ENCODE results near the gene ATP5MG. TPM values are rescaled to one million over a fixed set of nuclear protein-coding genes. Genes with fewer than 3 reads are reported as not detected.
A peak's percentile ranks its signal among the peaks of the same experiment; 100 is the strongest.

ATP5MG gene
- total and polyA plus RNA-seq, 10 of the 15 experiments (the other 5 are each of a cell fraction or from before 2014, with no cell fraction given), result 211 to 2,276 (median 633) TPM

- TF ChIP-seq SKIL (IDR thresholded peaks at IDR 0.05; ENCODE audit: low read depth, poor library complexity, severe bottlenecking) (peak; percentile 99), IRF5 (IDR thresholded peaks at IDR 0.05; ENCODE audit: borderline replicate concordance) (no peak), ZNF622 (IDR thresholded peaks at IDR 0.05) (no peak), CREM (IDR thresholded peaks at IDR 0.05; ENCODE audit: low read depth) (peak; percentile 58; the same call in 1 of the 2 replicates), ZSCAN29 (IDR thresholded peaks at IDR 0.05) (peak; percentile 75), ZNF687 (IDR thresholded peaks at IDR 0.05) (peak; percentile 44; the same call in 1 of the 2 replicates), WRNIP1 (IDR thresholded peaks at IDR 0.05; ENCODE audit: borderline replicate concordance, low read depth, low read length) (no peak), NRF1 (conservative IDR thresholded peaks at IDR 0.05; ENCODE audit: low read depth, low read length) (no peak), NR2F1 (conservative IDR thresholded peaks at IDR 0.05) (peak; percentile 75; the same call in 1 of the 2 replicates), SUPT20H (IDR thresholded peaks at IDR 0.05; ENCODE audit: borderline replicate concordance, control insufficient read depth, low read depth, low read length) (peak; percentile 100), HCFC1 (IDR thresholded peaks at IDR 0.05; ENCODE audit: low read length) (peak; percentile 87), PAX5 (IDR thresholded peaks at IDR 0.05; ENCODE audit: borderline replicate concordance, low read depth, low read length) (no peak), ZNF24 (IDR thresholded peaks at IDR 0.05) (peak; percentile 63; the same call in 1 of the 2 replicates), CUX1 (IDR thresholded peaks at IDR 0.05; ENCODE audit: insufficient replicate concordance, low read depth, low read length) (no peak), SREBF1 (IDR thresholded peaks at IDR 0.05; ENCODE audit: low read length) (no peak)
Measured at GRCh38 chr11:118435893-118436624, 34.7 kb downstream of the ATP5MG start, which contains the start of gene KMT2A (continued).

Measured in GM12878 (cell line).